Activated T-helper 9 cell treated with anti-CD3 and anti-CD28 coated beads, Interleukin-2, amount 50 U/mL, for 16 hours (primary cell): ENCODE measurements around the gene CLMN.

Experiments used
- DNase-seq: peaks from one replicate; pipeline ENCODE4 v3.0.0-alpha.2; 2020; ENCODE audit warnings: low read depth

The CLMN gene

DNA sequence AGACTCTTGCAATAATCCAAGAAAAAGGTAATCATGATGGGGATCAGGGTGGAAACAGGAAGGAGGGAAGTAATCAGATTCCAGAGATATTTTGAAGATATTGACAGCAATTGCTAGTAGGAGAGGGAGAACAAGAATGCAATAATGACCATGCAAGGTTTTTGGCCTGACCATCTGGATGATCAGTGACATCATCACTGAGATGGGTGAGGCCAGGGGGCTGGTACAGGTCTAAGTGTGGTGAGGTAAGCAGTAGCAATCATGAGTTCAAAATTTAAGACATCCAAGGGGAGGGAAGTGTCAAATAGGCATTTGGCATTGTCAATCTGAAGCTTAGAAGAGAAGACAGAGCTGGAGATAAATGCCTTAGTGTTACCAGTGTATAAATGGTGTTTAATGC, 24.8 kb upstream of the CLMN start:
- DNase-seq, result no peak

DNA sequence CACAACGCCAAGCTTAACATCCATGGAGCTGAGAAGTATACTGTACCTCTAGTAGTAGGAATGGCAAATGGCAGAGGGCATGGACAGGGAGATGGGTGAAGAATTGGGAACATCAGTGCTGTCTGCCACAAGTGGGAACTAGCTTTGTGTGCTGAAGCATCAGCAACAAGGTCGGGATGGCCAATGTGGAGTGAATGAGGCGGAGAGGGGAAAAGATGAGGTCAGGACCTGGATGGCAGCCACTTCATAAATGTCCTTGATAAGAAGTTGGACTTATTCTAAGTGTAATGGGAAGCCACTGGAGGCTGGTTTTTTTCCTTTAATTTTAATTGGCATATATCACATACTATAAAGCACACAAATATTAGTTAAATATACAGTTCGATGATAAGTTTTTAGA, 21.9 kb upstream of the CLMN start:
- no peak for DNase-seq

GRCh38 chr14:95341115-95341514, 21.4 kb upstream of the CLMN start:
- no peak for DNase-seq

DNA sequence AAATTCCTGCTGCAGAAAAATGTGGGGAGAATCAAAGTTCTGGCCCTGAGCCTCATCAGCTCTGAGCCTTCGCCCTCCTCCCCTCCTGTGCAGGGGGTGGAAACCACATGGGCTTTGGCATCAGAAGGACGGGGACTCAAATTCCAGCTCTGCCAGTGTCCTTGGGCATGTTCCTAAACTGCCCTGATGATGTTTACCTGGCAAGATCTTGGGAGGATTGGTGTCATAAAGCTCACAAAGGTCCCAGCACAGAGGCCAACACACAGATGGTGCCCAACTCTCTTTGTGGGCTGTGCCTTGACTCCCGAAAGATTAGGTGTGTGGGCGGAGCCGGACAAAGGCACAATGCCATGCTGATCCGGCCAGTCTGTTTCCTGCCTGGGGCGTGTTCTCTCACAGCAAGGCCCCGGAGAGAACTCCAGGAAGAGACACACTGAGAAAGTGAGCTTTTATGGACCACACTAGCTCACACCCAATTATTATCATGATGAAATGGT, 20.5 kb upstream of the CLMN start:
- DNase-seq, result no peak

GRCh38 chr14:95339301-95339865, 19.7 kb upstream of the CLMN start:
- DNase-seq, result no peak

DNA sequence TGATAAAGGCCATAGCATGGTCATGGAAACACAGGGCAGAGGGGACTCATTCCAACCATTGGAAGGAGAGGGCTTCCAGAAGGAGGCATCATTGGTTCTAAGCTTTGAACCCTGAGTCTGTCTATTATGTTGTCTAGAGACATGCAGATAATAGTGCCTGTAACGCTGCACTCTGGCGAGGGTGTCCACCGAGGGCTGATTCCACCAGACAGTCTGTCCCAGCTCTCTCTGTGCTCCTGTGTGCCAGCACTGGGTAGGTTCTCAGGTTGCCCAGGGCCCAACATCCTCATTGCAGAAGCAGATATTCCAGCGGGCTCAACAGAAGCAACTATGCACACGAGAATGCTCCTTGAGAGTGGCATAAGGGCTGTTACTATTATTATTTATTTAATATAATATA, 18.7 kb upstream of the CLMN start:
- DNase-seq, result no peak

DNA sequence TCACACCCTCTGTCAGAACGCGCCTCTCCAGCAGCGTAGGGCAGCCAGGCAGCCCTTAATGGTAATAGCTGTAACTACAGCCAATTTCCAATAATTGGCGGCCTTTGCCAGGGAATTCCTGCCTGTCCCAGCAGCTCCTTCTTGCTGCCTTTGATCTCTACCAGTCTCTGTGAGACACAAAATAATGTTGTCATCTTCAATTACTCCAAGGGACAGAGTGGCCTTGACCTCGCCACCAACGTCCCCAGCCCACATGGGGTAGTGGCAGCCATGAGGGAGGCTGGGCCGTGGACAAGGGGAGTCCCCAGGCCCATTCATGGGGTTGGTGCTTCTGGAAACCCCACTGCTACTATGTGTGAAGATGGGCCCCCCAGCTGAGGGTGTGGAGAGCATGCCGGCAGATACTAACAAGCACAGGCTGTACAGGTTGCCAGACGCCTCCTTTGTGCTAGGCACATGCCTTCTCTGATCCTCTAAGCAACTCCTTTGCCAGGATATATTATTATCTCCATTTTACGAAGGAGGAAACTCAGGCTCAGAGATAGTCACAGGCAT, 17.4 kb upstream of the CLMN start:
- no peak for DNase-seq

DNA sequence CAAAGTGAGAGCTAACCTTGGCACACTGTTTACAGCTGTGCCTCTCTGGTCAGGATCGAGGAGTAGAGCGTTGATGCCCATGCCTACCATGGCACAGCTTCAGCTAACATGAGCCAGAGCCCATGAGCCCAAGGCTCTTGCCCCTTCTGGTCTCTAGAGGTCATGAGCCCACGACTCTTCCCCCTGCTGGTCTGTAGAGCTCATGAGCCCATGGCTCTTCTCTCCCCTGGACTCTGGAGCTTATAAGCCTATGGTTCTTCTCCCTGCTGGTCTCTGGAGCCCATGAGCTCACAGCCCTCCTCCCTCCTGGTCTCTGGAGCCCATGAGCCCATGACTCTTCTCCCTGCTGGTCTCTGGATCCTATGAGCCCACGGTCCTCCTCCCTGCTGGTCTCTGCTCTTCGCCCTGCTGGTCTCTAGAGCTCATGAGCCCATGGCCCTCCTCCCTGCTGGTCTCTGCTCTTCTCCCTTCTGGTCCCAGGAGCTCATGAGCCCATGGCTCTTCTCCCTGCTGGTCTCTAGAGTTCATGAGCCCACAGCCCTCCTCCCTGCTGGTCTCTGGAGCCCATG, 16.6 kb upstream of the CLMN start:
- no peak for DNase-seq

- no peak for DNase-seq
Observed at GRCh38 chr14:95335071-95335470, 15.4 kb upstream of the CLMN start.

- no peak for DNase-seq
Observed at GRCh38 chr14:95334044-95334443, 14.3 kb upstream of the CLMN start.

GRCh38 chr14:95332641-95333040, 12.9 kb upstream of the CLMN start:
- no peak for DNase-seq

DNA sequence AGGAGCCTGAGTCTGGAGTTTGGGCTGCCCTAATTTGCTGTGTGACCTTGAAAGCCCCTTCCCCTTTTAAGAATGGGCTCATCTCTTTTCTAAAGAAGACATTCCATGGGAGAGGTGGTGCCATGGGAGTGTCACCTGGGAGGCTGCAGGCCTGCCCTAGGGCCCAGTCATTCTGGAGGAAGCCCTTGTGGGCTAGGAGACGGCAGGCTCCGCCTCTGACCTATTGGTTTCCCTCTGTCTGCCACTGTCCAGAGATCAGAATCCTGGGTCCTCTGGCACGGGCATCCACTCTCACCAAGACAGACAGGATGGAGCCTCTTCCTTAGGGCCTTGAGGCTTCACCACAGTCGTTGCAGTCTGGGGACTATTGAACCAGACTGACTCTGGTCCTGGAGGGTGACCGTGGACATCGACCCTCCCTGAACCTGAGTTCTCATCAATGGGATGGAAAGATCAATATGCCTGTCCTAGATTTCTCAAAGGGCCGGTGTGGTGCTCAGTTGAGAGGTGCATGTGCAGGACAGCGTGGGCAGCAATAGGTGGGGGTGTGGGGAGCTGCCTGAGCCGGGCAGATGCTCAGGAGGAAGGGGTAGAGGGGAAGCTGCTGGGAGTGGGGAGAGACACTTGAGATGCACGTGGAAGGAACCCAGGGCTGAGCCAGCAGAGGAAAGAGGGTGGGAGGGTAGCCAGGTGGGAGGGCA, 12.2 kb upstream of the CLMN start:
- no peak for DNase-seq

DNA sequence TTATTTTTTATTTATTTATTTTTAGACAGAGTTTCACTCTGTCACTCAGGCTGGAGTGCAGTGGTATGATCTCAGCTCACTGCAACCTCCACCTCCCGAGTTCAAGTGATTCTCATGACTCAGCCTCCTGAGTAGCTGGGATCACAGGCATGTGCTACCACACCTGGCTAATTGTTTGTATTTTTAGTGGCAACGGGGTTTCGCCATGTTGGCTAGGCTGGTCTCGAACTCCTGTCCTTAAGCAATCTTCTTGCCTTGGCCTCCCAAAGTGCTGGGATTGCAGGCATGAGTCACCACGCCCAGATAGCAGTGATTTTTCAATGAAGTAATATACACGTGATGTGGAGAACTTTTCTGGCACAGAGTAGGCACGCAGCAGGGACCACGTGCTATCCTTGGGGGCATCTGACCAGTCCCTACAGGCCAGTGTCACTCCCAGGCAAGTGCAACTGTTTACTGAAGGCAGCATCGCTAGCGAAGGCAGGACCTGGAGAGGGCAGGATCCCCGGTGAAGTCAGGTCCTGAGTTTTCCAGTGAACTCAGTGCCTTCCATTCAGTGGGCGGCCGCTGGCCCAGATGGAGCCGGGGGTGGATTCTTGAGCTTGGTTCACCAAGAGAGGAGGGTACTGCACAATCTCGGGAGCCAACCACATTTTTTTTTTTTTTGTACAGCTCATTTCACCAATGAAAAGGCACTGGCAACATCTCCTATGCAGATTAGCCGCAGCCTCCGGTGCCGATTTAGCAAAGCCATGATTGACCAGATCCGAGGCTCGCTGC, 11.1 kb upstream of the CLMN start:
- no peak for DNase-seq

GRCh38 chr14:95329941-95330340, 10.2 kb upstream of the CLMN start:
- DNase-seq, result no peak

DNA sequence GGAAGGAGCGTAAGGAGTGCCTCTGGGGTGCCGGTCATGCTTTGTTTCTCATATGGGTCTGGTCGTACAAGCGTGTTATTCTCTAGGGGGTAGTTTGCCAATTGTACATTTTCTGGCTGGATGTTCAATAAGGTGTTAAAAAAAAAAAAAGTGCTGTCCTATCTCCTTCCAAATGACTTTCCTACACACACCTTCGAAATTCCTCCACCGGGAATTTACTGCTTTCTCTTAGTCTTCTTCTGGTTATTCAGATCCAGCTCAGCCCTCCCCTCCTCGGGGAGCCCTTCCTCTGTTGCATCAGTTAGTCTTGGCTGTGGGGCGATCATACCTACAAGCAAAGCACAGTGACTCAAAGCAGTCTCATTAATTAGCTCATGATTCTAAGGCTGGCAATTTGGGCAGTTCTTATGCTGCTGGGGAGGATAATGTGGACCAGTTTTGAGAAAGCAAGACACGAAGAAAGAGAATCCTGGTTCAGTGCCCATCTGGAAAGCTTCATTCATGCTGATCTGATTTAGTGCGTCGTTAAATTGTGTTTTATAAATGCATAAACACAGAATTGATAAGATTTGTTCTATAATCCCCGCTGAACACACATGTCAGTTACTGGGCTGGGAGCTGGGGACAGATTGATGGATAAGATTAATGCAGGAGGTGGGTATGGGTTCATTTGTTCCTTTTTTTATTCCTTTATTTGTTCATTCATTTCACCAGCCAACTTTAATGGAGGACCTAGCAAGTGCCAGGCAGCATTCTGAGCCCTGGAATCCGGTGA, 9.2 kb upstream of the CLMN start:
- no peak for DNase-seq

GRCh38 chr14:95327558-95328374, 8.1 kb upstream of the CLMN start:
- no peak for DNase-seq

DNA sequence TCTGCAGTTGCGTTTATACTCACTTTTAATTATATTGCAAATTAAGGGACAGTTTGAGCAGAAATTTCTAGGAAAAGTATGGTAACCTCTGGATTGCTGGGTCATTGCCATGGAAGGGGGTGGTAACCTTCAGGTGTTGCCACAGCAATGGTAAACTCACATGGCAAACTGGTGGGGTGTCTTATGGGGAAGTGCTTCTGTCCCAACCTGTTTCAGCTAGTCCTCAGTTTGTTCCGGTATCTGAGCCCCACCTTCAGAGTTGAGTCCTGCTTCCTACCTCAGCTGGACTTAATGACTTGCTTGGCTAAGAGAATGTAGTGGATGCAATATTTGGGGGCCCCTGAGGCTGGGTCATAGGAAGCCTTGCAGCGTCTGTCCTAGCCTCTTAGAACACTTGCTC, 7.3 kb upstream of the CLMN start:
- no peak for DNase-seq

DNA sequence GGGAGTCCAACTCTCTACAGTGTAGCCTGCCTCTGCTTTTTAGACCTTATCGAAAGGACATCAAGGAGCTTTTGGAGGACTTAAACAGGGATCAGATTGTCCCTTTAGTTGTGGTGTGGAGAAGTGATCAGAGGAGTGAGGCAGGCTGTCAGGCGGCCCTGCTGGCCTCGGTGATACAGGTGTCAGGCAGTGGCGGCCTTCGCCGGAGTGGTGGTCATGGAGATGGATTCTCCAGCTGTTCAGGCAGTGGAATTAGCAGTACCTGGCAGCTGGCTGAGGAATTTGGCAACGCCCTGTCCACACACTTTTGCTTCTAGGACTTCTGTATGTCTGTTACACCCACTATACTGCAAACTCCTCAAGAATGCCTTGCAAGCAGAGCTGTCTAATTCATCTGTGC, 4.2 kb upstream of the CLMN start:
- no peak for DNase-seq

GRCh38 chr14:95323361-95323760, 3.7 kb upstream of the CLMN start:
- no peak for DNase-seq

DNA sequence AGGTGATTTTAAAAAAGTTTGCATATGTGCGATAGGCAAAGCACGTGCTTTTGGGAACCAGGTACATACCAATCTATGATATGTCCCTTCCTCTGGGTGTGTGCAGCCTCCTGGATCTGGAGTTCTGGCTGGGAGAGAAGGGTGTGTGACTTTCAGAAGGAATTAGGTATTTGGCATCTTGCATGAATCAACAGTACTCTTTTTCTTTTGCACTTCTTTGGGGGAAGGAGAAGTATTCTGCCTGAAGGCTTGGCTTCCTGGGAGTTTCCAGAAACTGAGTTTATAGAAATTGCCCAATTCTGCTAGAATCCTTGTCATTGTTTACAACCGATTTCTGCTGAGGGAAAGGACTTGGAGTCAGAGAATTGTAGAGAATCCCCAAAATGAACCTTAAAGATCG, 2.9 kb upstream of the CLMN start:
- no peak for DNase-seq
